ENCODE data around the gene MAST4.

Gene MAST4

DNA sequence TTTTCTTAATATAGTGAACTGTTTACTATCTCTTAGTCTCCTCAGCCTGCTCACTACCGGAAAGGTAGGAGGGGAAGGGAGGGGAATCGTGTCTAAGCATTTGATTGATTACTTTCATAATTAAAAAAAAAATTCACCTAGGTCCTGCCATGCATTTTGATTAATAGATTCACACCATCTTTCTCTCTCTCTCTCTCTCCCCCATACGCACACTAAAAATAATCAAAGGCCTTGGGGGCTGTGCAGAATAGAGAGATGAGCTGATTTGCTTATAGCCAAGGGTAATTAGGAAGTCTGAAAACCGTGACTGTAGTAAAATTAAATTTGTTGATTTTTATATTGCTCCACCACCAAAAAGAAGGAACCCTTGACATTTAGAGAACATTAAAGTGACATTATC, 550.8 kb downstream of the MAST4 start:
- peaks cover 22% of the 10 kb centered on the region for H3K36me3 ChIP-seq (replicated peaks)
- H3K27me3 ChIP-seq (replicated peaks): no peaks in the 10 kb centered on the region
- no peak for DNase-seq
- TF ChIP-seq, protein P1, sequence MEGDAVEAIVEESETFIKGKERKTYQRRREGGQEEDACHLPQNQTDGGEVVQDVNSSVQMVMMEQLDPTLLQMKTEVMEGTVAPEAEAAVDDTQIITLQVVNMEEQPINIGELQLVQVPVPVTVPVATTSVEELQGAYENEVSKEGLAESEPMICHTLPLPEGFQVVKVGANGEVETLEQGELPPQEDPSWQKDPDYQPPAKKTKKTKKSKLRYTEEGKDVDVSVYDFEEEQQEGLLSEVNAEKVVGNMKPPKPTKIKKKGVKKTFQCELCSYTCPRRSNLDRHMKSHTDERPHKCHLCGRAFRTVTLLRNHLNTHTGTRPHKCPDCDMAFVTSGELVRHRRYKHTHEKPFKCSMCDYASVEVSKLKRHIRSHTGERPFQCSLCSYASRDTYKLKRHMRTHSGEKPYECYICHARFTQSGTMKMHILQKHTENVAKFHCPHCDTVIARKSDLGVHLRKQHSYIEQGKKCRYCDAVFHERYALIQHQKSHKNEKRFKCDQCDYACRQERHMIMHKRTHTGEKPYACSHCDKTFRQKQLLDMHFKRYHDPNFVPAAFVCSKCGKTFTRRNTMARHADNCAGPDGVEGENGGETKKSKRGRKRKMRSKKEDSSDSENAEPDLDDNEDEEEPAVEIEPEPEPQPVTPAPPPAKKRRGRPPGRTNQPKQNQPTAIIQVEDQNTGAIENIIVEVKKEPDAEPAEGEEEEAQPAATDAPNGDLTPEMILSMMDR (IDR thresholded peaks at IDR 0.05; ENCODE audit: low read depth, low read length, missing control alignments): no peak
- no peak overlapping the region for H3K4me3 ChIP-seq (ENCODE audit: low read depth, low read length)
- H3K27ac ChIP-seq: no peak overlapping the region
- in situ Hi-C loops (cut with HindIII; ENCODE audit: low pct_ligation_motif_present, low sequenced_read_pairs): no loop called here

DNA sequence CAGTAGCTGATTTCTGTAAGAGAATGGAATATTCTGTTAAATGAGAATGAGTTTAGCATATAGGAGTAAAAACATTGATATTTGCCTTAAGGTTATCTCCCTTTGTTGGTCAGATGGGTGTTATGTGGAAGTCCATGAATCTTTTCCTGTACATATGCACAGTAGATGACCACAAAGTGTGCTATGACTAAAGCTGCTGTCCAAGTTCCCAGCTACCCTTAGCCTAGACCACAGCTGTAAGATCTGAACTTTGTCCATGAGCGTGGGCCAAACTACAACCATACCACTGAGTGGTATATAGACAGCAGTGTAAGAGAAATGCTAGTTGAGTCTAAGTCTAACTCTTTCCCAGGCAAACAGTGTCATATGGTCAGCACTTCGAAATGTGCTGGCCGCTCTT, 551.6 kb downstream of the MAST4 start:
- TF ChIP-seq, protein P1 (IDR thresholded peaks at IDR 0.05; ENCODE audit: low read depth, low read length, missing control alignments): no peak
- no peaks in the 10 kb centered on the region for H3K27me3 ChIP-seq (replicated peaks)
- no peak overlapping the region for H3K27ac ChIP-seq
- in situ Hi-C loops (cut with HindIII; ENCODE audit: low pct_ligation_motif_present, low sequenced_read_pairs): no loop called here
- peaks cover 18% of the 10 kb centered on the region for H3K36me3 ChIP-seq (replicated peaks)
- H3K4me3 ChIP-seq (ENCODE audit: low read depth, low read length): no peak overlapping the region
- peak; percentile 50 for DNase-seq

DNA sequence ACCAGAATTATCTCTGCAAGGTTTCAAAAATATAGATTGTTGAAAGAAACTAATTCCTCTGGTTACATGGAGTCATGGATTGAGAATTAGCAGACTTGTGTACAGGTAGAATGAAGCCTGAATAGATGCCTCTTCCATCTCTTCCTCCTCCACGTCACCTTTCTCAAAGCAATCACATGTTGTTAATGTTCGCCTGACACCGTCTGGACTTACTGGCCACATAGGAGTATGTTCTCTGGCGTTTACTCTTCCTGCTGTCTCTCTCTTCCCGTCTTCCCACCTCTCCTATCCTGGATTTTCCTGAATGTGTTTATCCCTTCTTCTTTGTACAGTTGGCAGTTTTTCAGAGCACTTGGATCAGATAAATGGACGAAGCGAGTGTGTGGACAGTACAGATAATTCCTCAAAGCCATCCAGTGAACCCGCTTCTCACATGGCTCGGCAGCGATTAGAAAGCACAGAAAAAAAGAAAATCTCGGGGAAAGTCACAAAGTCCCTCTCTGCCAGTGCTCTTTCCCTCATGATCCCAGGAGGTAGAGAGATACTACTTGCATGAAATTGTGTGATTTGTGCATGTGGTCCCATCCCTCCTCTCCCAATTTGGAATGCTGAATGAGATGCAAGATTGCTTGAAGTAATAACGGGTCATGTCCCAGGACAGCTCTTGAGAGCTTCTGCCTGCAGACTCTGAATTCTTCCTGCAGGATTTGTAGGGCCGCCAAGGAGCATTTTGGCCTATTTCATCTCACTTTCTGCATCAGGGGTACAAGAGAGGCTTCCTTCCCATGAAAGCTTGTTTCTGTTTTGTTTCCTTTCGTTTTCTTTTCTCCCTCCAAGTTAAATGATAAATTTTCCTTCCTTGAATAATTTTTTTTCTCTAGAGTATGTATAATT, 553.1 kb downstream of the MAST4 start:
- no peak for DNase-seq
- TF ChIP-seq, protein P1 (IDR thresholded peaks at IDR 0.05; ENCODE audit: low read depth, low read length, missing control alignments): no peak
- peaks cover 17% of the 10 kb centered on the region for H3K36me3 ChIP-seq (replicated peaks)
- H3K27me3 ChIP-seq (replicated peaks): no peaks in the 10 kb centered on the region
- in situ Hi-C loops (cut with HindIII; ENCODE audit: low pct_ligation_motif_present, low sequenced_read_pairs): no loop called here
- no peak overlapping the region for H3K27ac ChIP-seq
- H3K4me3 ChIP-seq (ENCODE audit: low read depth, low read length): no peak overlapping the region

DNA sequence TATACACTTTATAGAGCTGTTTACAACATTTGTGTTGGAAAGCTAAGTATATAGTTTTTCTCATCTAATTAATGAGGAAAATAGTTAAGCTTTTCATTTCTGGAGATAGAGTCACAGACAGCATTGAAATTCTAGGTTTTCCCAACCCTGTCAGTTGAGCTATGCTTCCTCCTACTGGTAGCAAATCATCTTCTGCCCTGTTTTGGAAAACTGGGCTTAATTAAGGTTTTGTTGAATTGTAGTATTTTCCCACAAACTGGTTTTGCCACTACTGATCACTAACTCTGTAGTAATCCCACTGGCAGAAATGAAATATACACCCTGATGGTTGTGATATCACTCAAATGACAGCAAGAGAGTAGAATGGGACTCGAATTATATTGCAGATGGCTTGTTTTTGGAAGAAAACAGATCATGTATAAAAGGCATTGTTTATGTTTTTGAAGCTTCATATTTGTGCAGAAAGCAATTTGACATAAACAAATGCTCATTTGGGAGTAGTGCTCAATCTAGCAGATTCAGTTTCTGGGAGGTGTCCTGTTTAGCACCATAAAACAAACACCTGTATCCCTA, 553.8 kb downstream of the MAST4 start:
- DNase-seq: peak; percentile 6
- H3K27ac ChIP-seq: no peak overlapping the region
- TF ChIP-seq, protein P1 (IDR thresholded peaks at IDR 0.05; ENCODE audit: low read depth, low read length, missing control alignments): peak; percentile 66
- peaks cover 17% of the 10 kb centered on the region for H3K36me3 ChIP-seq (replicated peaks)
- no peak overlapping the region for H3K4me3 ChIP-seq (ENCODE audit: low read depth, low read length)
- no peaks in the 10 kb centered on the region for H3K27me3 ChIP-seq (replicated peaks)
- in situ Hi-C loops (cut with HindIII; ENCODE audit: low pct_ligation_motif_present, low sequenced_read_pairs): no loop called here

DNA sequence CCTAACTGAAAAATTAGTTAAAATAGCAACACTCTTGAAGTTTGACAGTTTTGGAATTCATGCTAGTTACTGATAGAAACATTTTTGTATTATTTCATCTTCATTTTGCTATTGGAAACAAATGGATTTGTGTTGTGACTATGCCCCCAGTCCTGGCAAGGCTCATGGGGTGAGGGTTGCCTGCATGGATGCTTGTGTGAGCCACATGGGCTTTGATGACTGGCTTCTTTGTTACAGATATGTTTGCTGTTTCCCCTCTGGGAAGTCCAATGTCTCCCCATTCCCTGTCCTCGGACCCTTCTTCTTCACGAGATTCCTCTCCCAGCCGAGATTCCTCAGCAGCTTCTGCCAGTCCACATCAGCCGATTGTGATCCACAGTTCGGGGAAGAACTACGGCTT, 556.2 kb downstream of the MAST4 start:
- Histone ChIP-seq H3K27me3 (replicated peaks) (no peaks in the 10 kb centered on the region), H3K36me3 (replicated peaks) (peaks cover 11% of the 10 kb centered on the region), H3K27ac (no peak overlapping the region), H3K4me3 (ENCODE audit: low read depth, low read length) (no peak overlapping the region)
- no peak for DNase-seq
- in situ Hi-C loops (cut with HindIII; ENCODE audit: low pct_ligation_motif_present, low sequenced_read_pairs): no loop called here
- TF ChIP-seq, protein P1 (IDR thresholded peaks at IDR 0.05; ENCODE audit: low read depth, low read length, missing control alignments): no peak

All from brain microvascular endothelial cell (primary cell).